ENCODE data around the gene VTI1A. TPM values are rescaled to one million over a fixed set of nuclear protein-coding genes. Genes with fewer than 3 reads are reported as not detected.
A peak's percentile ranks its signal among the peaks of the same experiment; 100 is the strongest.

VTI1A gene
- total and polyA plus RNA-seq, 7 experiments from 2014 or later: 21.7 to 56.8 (median 40.8) TPM

- Mint-ChIP-seq H3K4me1 (no peaks in the 10 kb centered on the region), H3K27ac (no peak overlapping the region), H3K27me3 (no peaks in the 10 kb centered on the region), H3K4me3 (no peak overlapping the region), H3K36me3 (peaks cover 2 to 40% (median 19%) of the 10 kb centered on the region in 5 donors), H3K9me3 (peaks cover 12 to 72% (median 24%) of the 10 kb centered on the region in 11 donors)
- Histone ChIP-seq H3K4me1 (ENCODE audit: control insufficient read depth in 2 of 2, insufficient read depth in 2 of 2, low read length in 2 of 2) (no peaks in the 10 kb centered on the region), H3K27ac (ENCODE audit: low read depth, low read length) (no peak overlapping the region), H3K36me3 (ENCODE audit: control insufficient read depth in 2 of 3, insufficient read depth in 3 of 3, low read length in 3 of 3) (no peaks in the 10 kb centered on the region), H3K4me3 (ENCODE audit: low read length) (no peak overlapping the region), H3K9me3 (ENCODE audit: control insufficient read depth in 2 of 3, low read length in 3 of 3) (peaks cover 0 to 25% (median 0%) of the 10 kb centered on the region in 3 experiments), H3K27me3 (ENCODE audit: control insufficient read depth in 2 of 2, insufficient read depth in 2 of 2, low read length in 2 of 2) (no peaks in the 10 kb centered on the region)
- ChIA-PET CTCF (no interaction called here), POLR2A (no interaction called here)
- intact Hi-C loops (cut with micrococcal nuclease): no loop called here
- no peak for DNase-seq
- ATAC-seq: no peak
Measured at GRCh38 chr10:112844681-112845544, 397.9 kb downstream of the VTI1A start.

DNA sequence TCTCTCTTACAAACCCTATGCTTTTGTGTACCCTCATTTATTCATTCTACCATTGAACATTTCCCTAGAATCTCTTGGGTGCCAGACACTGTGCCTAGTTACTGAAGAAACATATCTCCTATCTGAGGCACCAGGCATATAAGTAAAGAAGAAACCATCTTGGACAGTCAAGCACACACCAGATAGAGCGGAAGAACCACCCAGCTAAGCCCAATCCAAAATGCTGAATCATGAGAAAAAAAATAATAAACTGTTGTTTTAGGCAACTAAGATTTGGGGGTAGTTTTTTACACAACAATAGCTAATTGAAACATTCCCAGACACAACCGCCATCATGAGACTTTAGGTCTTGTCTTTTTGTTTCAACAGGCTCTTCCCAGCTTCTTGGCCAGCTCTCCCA is 400.8 kb downstream of the VTI1A start:
- Mint-ChIP-seq H3K27me3 (no peaks in the 10 kb centered on the region), H3K9me3 (peaks cover 8 to 54% (median 24%) of the 10 kb centered on the region in 11 donors), H3K27ac (no peak overlapping the region), H3K36me3 (peaks cover 2 to 29% (median 12%) of the 10 kb centered on the region in 5 donors), H3K4me1 (peaks cover 0 to 6% (median 0%) of the 10 kb centered on the region in 7 donors), H3K4me3 (no peak overlapping the region)
- H3K4me3 ChIP-seq (ENCODE audit: low read length): no peak overlapping the region
- DNase-seq: no peak
- peaks cover 0 to 24% (median 0%) of the 10 kb centered on the region in 3 experiments for H3K9me3 ChIP-seq (ENCODE audit: control insufficient read depth in 2 of 3, low read length in 3 of 3)
- H3K36me3 ChIP-seq (ENCODE audit: control insufficient read depth in 2 of 3, insufficient read depth in 3 of 3, low read length in 3 of 3): no peaks in the 10 kb centered on the region
- no peak for ATAC-seq
- H3K27me3 ChIP-seq (ENCODE audit: control insufficient read depth in 2 of 2, insufficient read depth in 2 of 2, low read length in 2 of 2): no peaks in the 10 kb centered on the region
- no peak overlapping the region for H3K27ac ChIP-seq (ENCODE audit: low read depth, low read length)
- ChIA-PET POLR2A (no interaction called here), CTCF (no interaction called here)
- intact Hi-C loops (cut with micrococcal nuclease): no loop called here
- H3K4me1 ChIP-seq (ENCODE audit: control insufficient read depth in 2 of 2, insufficient read depth in 2 of 2, low read length in 2 of 2): no peaks in the 10 kb centered on the region

DNA sequence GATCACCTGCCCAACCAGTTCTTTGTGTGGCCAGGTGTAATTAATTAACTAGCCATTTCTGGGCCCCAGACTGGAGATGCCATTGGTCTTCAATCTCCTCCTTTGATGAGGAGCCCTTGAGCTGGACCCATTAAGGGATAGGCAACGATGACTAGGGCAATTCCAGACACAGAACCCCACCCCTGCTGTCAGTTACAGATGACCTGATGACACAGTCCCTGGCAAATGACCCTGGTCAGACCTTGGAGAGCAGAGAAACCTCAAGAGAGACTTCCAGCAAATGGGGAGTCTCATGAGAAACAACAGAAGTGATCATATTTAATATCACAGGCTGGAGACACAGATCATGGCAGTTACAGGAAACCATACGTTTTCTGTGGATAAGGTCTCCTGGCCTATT is 401.2 kb downstream of the VTI1A start:
- DNase-seq: no peak
- Mint-ChIP-seq H3K4me3 (peak overlapping the region in 1 of 10 donors; percentile 18), H3K9me3 (peaks cover 8 to 54% (median 24%) of the 10 kb centered on the region in 11 donors), H3K27me3 (no peaks in the 10 kb centered on the region), H3K4me1 (peaks cover 0 to 6% (median 0%) of the 10 kb centered on the region in 7 donors), H3K36me3 (peaks cover 2 to 28% (median 12%) of the 10 kb centered on the region in 5 donors), H3K27ac (no peak overlapping the region)
- Histone ChIP-seq H3K4me3 (ENCODE audit: low read length) (no peak overlapping the region), H3K27me3 (ENCODE audit: control insufficient read depth in 2 of 2, insufficient read depth in 2 of 2, low read length in 2 of 2) (no peaks in the 10 kb centered on the region), H3K4me1 (ENCODE audit: control insufficient read depth in 2 of 2, insufficient read depth in 2 of 2, low read length in 2 of 2) (no peaks in the 10 kb centered on the region), H3K27ac (ENCODE audit: low read depth, low read length) (no peak overlapping the region), H3K36me3 (ENCODE audit: control insufficient read depth in 2 of 3, insufficient read depth in 3 of 3, low read length in 3 of 3) (no peaks in the 10 kb centered on the region), H3K9me3 (ENCODE audit: control insufficient read depth in 2 of 3, low read length in 3 of 3) (peaks cover 0 to 24% (median 0%) of the 10 kb centered on the region in 3 experiments)
- intact Hi-C loops (cut with micrococcal nuclease): no loop called here
- CTCF ChIA-PET: no interaction called here
- no peak for ATAC-seq
- POLR2A ChIA-PET: no interaction called here

- Mint-ChIP-seq H3K36me3 (peaks cover 2 to 32% (median 15%) of the 10 kb centered on the region in 5 donors), H3K27me3 (no peaks in the 10 kb centered on the region), H3K4me1 (peaks cover 0 to 6% (median 0%) of the 10 kb centered on the region in 7 donors), H3K9me3 (peaks cover 8 to 46% (median 24%) of the 10 kb centered on the region in 11 donors), H3K27ac (no peak overlapping the region), H3K4me3 (no peak overlapping the region)
- peaks cover 0 to 24% (median 0%) of the 10 kb centered on the region in 3 experiments for H3K9me3 ChIP-seq (ENCODE audit: control insufficient read depth in 2 of 3, low read length in 3 of 3)
- no peaks in the 10 kb centered on the region for H3K4me1 ChIP-seq (ENCODE audit: control insufficient read depth in 2 of 2, insufficient read depth in 2 of 2, low read length in 2 of 2)
- DNase-seq: no peak
- no peak overlapping the region for H3K27ac ChIP-seq (ENCODE audit: low read depth, low read length)
- CTCF ChIA-PET: no interaction called here
- POLR2A ChIA-PET: no interaction called here
- no peaks in the 10 kb centered on the region for H3K36me3 ChIP-seq (ENCODE audit: control insufficient read depth in 2 of 3, insufficient read depth in 3 of 3, low read length in 3 of 3)
- intact Hi-C loops (cut with micrococcal nuclease): no loop called here
- no peak for ATAC-seq
- no peak overlapping the region for H3K4me3 ChIP-seq (ENCODE audit: low read length)
- H3K27me3 ChIP-seq (ENCODE audit: control insufficient read depth in 2 of 2, insufficient read depth in 2 of 2, low read length in 2 of 2): no peaks in the 10 kb centered on the region
Measured at GRCh38 chr10:112848868-112849430, 401.9 kb downstream of the VTI1A start.

DNA sequence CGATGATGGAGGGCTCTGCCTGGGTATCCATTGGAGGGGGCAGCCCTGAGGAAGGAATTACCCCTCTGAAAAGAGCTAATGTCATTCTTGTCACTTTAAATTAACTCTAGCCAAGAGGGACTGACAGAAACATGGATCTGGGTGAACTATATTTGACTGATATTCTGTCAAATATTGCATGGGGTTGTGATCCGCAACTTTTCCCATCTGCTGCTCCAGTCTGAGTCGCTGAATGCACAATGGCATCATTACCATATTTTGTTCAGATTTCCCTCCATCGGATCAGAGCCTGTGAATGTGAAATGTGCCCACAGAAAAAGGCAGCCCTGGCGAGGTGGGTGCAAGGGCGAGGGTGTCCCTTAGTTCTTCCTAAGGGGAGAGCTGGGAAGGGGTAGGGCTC is 402.5 kb downstream of the VTI1A start:
- Histone ChIP-seq H3K27me3 (ENCODE audit: control insufficient read depth in 2 of 2, insufficient read depth in 2 of 2, low read length in 2 of 2) (no peaks in the 10 kb centered on the region), H3K27ac (ENCODE audit: low read depth, low read length) (no peak overlapping the region), H3K4me1 (ENCODE audit: control insufficient read depth in 2 of 2, insufficient read depth in 2 of 2, low read length in 2 of 2) (no peaks in the 10 kb centered on the region), H3K4me3 (ENCODE audit: low read length) (no peak overlapping the region), H3K36me3 (ENCODE audit: control insufficient read depth in 2 of 3, insufficient read depth in 3 of 3, low read length in 3 of 3) (no peaks in the 10 kb centered on the region), H3K9me3 (ENCODE audit: control insufficient read depth in 2 of 3, low read length in 3 of 3) (peaks cover 0 to 21% (median 0%) of the 10 kb centered on the region in 3 experiments)
- Mint-ChIP-seq H3K36me3 (peaks cover 2 to 37% (median 17%) of the 10 kb centered on the region in 5 donors), H3K4me1 (peaks cover 0 to 6% (median 0%) of the 10 kb centered on the region in 7 donors), H3K27me3 (no peaks in the 10 kb centered on the region), H3K27ac (no peak overlapping the region), H3K9me3 (peaks cover 10 to 42% (median 21%) of the 10 kb centered on the region in 11 donors), H3K4me3 (no peak overlapping the region)
- intact Hi-C loops (cut with micrococcal nuclease): no loop called here
- ChIA-PET CTCF (no interaction called here), POLR2A (no interaction called here)
- no peak for DNase-seq
- ATAC-seq: no peak

- intact Hi-C loops (cut with micrococcal nuclease): no loop called here
- no peak for ATAC-seq
- no peaks in the 10 kb centered on the region for H3K27me3 Mint-ChIP-seq
- peaks cover 0 to 6% (median 0%) of the 10 kb centered on the region in 7 donors for H3K4me1 Mint-ChIP-seq
- peaks cover 9 to 26% (median 16%) of the 10 kb centered on the region in 11 donors for H3K9me3 Mint-ChIP-seq
- peaks cover 2 to 35% (median 17%) of the 10 kb centered on the region in 5 donors for H3K36me3 Mint-ChIP-seq
- Histone ChIP-seq H3K27me3 (ENCODE audit: control insufficient read depth in 2 of 2, insufficient read depth in 2 of 2, low read length in 2 of 2) (no peaks in the 10 kb centered on the region), H3K9me3 (ENCODE audit: control insufficient read depth in 2 of 3, low read length in 3 of 3) (peaks cover 0 to 12% (median 0%) of the 10 kb centered on the region in 3 experiments), H3K27ac (ENCODE audit: low read depth, low read length) (no peak overlapping the region), H3K4me3 (ENCODE audit: low read length) (no peak overlapping the region), H3K36me3 (ENCODE audit: control insufficient read depth in 2 of 3, insufficient read depth in 3 of 3, low read length in 3 of 3) (no peaks in the 10 kb centered on the region), H3K4me1 (ENCODE audit: control insufficient read depth in 2 of 2, insufficient read depth in 2 of 2, low read length in 2 of 2) (no peaks in the 10 kb centered on the region)
- no peak for DNase-seq
- ChIA-PET POLR2A (no interaction called here), CTCF (no interaction called here)
- H3K27ac Mint-ChIP-seq: no peak overlapping the region
- H3K4me3 Mint-ChIP-seq: no peak overlapping the region
Measured at GRCh38 chr10:112851181-112851580, 404.2 kb downstream of the VTI1A start.
